Naive thymus-derived CD8-positive, alpha-beta T cell (primary cell): ENCODE results near the gene FIBP. TPM values are rescaled to one million over a fixed set of nuclear protein-coding genes. Genes with fewer than 3 reads are reported as not detected.

Source experiments
- ATAC-seq, 2 donors: fragments of 150-1000 bp; cut with Tn5 transposase in 1 of 2; sonication (Bioruptor Pico), chemical (Tn5 transposase) in 1 of 2; 1 replicate in 1 of 2; 2 replicates in 1 of 2; pipeline ENCODE4 v1.10.0; 2021; ENCODE audit warnings: mild to moderate bottlenecking in 2 of 2, moderate library complexity in 2 of 2
- POLR2A ChIA-PET: fragments of 350-600 bp; sonication (Branson Sonifier 250); formaldehyde crosslinking; loops from one replicate; lab custom pipeline; 2021; ENCODE audit warnings: antibody characterized with exemption; lab: Charles Lee
- DNase-seq, 10 donors: peaks; one replicate each; pipeline versions ENCODE4 v3.0.0 to v3.0.0-alpha.2; 2020 to 2022
- H3K27ac Mint-ChIP-seq, 10 donors: one replicate each; pipeline ENCODE4 v1.8.0; 2020 to 2022; ENCODE audit warnings: mild to moderate bottlenecking in 10 of 10, mixed read lengths in 10 of 10, moderate library complexity in 4 of 10, inconsistent platforms in 1 of 10
- H3K27me3 Mint-ChIP-seq, 5 donors: one replicate each; pipeline ENCODE4 v1.8.0; 2021 to 2022; ENCODE audit warnings: mixed read lengths in 5 of 5
- H3K36me3 Mint-ChIP-seq, 3 donors: one replicate each; pipeline ENCODE4 v1.8.0; 2020 to 2022; ENCODE audit warnings: mixed read lengths in 3 of 3, mild to moderate bottlenecking in 2 of 3, inconsistent platforms in 1 of 3
- H3K4me1 Mint-ChIP-seq, 4 donors: one replicate each; pipeline ENCODE4 v1.8.0; 2021 to 2022; ENCODE audit warnings: mixed read lengths in 4 of 4
- H3K4me3 Mint-ChIP-seq, 10 donors: one replicate each; pipeline ENCODE4 v1.8.0; 2020 to 2022; ENCODE audit warnings: mild to moderate bottlenecking in 10 of 10, mixed read lengths in 10 of 10, moderate library complexity in 6 of 10, inconsistent platforms in 1 of 10
- H3K9me3 Mint-ChIP-seq, 9 donors: one replicate each; pipeline ENCODE4 v1.8.0; 2020 to 2022; ENCODE audit warnings: mixed read lengths in 9 of 9, mild to moderate bottlenecking in 3 of 9, inconsistent platforms in 1 of 9, moderate library complexity in 1 of 9
- polyA plus RNA-seq, 3 donors: library from polyadenylated mRNA; unstranded; fragments of 300-500 nt; fragmentation: Illumina TruSeq; gene quantifications; one replicate each; pipeline ENCODE4 v1.2.3, GENCODE V29; 2021
- total RNA-seq, 8 experiments: library from RNA in 2 of 8; stranded (reverse) in 2 of 8; gene quantifications; one replicate each; pipeline ENCODE4 v1.2.3 and lab custom pipeline; 2021 to 2026

Gene FIBP
- total and polyA plus RNA-seq, 5 experiments from 2014 or later: 33.0 to 97.6 (median 74.9) TPM

GRCh38 chr11:65860278-65861164, 27.8 kb downstream of the FIBP start, which contains the start of gene MUS81:
TSS of gene MUS81 (plus strand) at chr11:65860433. CDS start at chr11:65860754, 321 bp downstream.
- H3K4me1 Mint-ChIP-seq: peaks cover 30 to 45% (median 41%) of the 10 kb centered on the region in 4 donors
- peak within 1 kb of the TSS; percentile 93 to 99 (median 96) for H3K27ac Mint-ChIP-seq
- no peaks in the 10 kb centered on the region for H3K9me3 Mint-ChIP-seq
- ATAC-seq (peak; percentile 41 to 50), DNase-seq (peak; percentile 90 to 98 (median 95))
- peaks cover 0 to 48% (median 8%) of the 10 kb centered on the region in 3 donors for H3K36me3 Mint-ChIP-seq
- H3K4me3 Mint-ChIP-seq: peak within 1 kb of the TSS; percentile 91 to 99 (median 96)
- H3K27me3 Mint-ChIP-seq: no peaks in the 10 kb centered on the region
- POLR2A ChIA-PET: interaction anchor here (0.6 to 12.6 kb wide), 43 partner anchors 11 to 1543 kb away, joined by 3 to 405 read pairs (median 7); partner anchors contain the start of genes BANF1, C11orf68, CCDC85B and CTSW

GRCh38 chr11:65859812-65860277, 28.4 kb downstream of the FIBP start:
- POLR2A ChIA-PET: interaction anchor here (0.6 to 12.6 kb wide), 44 partner anchors 8 to 1542 kb away, joined by 3 to 405 read pairs (median 7); partner anchors contain the start of genes BANF1, C11orf68, CCDC85B and CTSW
- DNase-seq (peak in 1 of 10 donors; percentile 18), ATAC-seq (peak; percentile 0 to 3)
- peak overlapping the region; percentile 93 to 99 (median 96) for H3K27ac Mint-ChIP-seq
- H3K36me3 Mint-ChIP-seq: peaks cover 0 to 47% (median 8%) of the 10 kb centered on the region in 3 donors
- H3K4me1 Mint-ChIP-seq: peaks cover 28 to 50% (median 46%) of the 10 kb centered on the region in 4 donors
- no peaks in the 10 kb centered on the region for H3K27me3 Mint-ChIP-seq
- no peaks in the 10 kb centered on the region for H3K9me3 Mint-ChIP-seq
- H3K4me3 Mint-ChIP-seq: peak overlapping the region; percentile 91 to 99 (median 96)

GRCh38 chr11:65859095-65859811, 29.0 kb downstream of the FIBP start:
- H3K9me3 Mint-ChIP-seq: no peaks in the 10 kb centered on the region
- POLR2A ChIA-PET: interaction anchor here (0.6 to 12.6 kb wide), 46 partner anchors 7 to 1542 kb away, joined by 3 to 405 read pairs (median 6); partner anchors contain the start of genes BANF1, C11orf68, CCDC85B and CTSW
- H3K36me3 Mint-ChIP-seq: peaks cover 4 to 48% (median 11%) of the 10 kb centered on the region in 3 donors
- no peaks in the 10 kb centered on the region for H3K27me3 Mint-ChIP-seq
- peaks cover 33 to 56% (median 52%) of the 10 kb centered on the region in 4 donors for H3K4me1 Mint-ChIP-seq
- H3K4me3 Mint-ChIP-seq: peak overlapping the region; percentile 91 to 99 (median 96)
- peak overlapping the region; percentile 93 to 99 (median 96) for H3K27ac Mint-ChIP-seq
- ATAC-seq (peak; percentile 64 to 65), DNase-seq (peak; percentile 89 to 100 (median 95))

- Mint-ChIP-seq H3K4me1 (peaks cover 31 to 62% (median 57%) of the 10 kb centered on the region in 4 donors), H3K36me3 (peaks cover 4 to 48% (median 14%) of the 10 kb centered on the region in 3 donors), H3K4me3 (peak overlapping the region; percentile 91 to 99 (median 96)), H3K27ac (peak overlapping the region; percentile 67 to 99 (median 96)), H3K27me3 (no peaks in the 10 kb centered on the region), H3K9me3 (no peaks in the 10 kb centered on the region)
- ATAC-seq: no peak
- POLR2A ChIA-PET: interaction anchor here (0.5 to 12.6 kb wide), 40 partner anchors 9 to 1541 kb away, joined by 3 to 405 read pairs (median 5); partner anchors contain the start of genes BANF1, C11orf68, CCDC85B and CTSW
- no peak for DNase-seq
Measured at GRCh38 chr11:65858681-65859087, 29.6 kb downstream of the FIBP start.

- Mint-ChIP-seq H3K27ac (peak within 1 kb of the TSS; percentile 79 to 99 (median 96)), H3K9me3 (no peaks in the 10 kb centered on the region), H3K27me3 (no peaks in the 10 kb centered on the region), H3K4me1 (peaks cover 31 to 66% (median 59%) of the 10 kb centered on the region in 4 donors), H3K4me3 (peak within 1 kb of the TSS; percentile 91 to 99 (median 96)), H3K36me3 (peaks cover 4 to 48% (median 17%) of the 10 kb centered on the region in 3 donors)
- POLR2A ChIA-PET: interaction anchor here (0.5 to 12.6 kb wide), 29 partner anchors 13 to 1628 kb away, joined by 3 to 405 read pairs (median 6); partner anchors contain the start of genes BANF1, C11orf68, CCDC85B and CTSW
- ATAC-seq: peak; percentile 62 to 69
- peak; percentile 90 to 98 (median 96) for DNase-seq
Measured at GRCh38 chr11:65857853-65858680, 30.2 kb downstream of the FIBP start, which contains the start of gene CFL1. TSS of gene CFL1 (minus strand) at chr11:65858180. CDS start at chr11:65858099, 81 bp downstream.

GRCh38 chr11:65857500-65857852, 30.8 kb downstream of the FIBP start:
- POLR2A ChIA-PET: interaction anchor here (0.6 to 12.6 kb wide), 20 partner anchors 9 to 1627 kb away, joined by 3 to 405 read pairs (median 5); partner anchors contain the start of genes BANF1, C11orf68, CCDC85B and CTSW
- Mint-ChIP-seq H3K36me3 (peaks cover 4 to 42% (median 17%) of the 10 kb centered on the region in 3 donors), H3K27me3 (no peaks in the 10 kb centered on the region), H3K4me1 (peaks cover 28 to 63% (median 55%) of the 10 kb centered on the region in 4 donors), H3K4me3 (peak overlapping the region; percentile 61 to 96 (median 92)), H3K27ac (peak overlapping the region in 4 of 10 donors; percentile 43 to 95 (median 94)), H3K9me3 (no peaks in the 10 kb centered on the region)
- ATAC-seq (no peak), DNase-seq (peak; percentile 46 to 82 (median 72))

GRCh38 chr11:65856689-65857499, 31.4 kb downstream of the FIBP start:
- peak; percentile 5 to 11 for ATAC-seq
- peak; percentile 76 to 90 (median 83) for DNase-seq
- Mint-ChIP-seq H3K27ac (peak overlapping the region; percentile 79 to 96 (median 92)), H3K9me3 (no peaks in the 10 kb centered on the region), H3K4me1 (peaks cover 28 to 66% (median 55%) of the 10 kb centered on the region in 4 donors), H3K4me3 (peak overlapping the region; percentile 87 to 96 (median 94)), H3K27me3 (no peaks in the 10 kb centered on the region), H3K36me3 (peaks cover 4 to 44% (median 22%) of the 10 kb centered on the region in 3 donors)
- POLR2A ChIA-PET: interaction anchor here (0.9 to 12.6 kb wide), 10 partner anchors 9 to 242 kb away, joined by 3 to 405 read pairs (median 6); partner anchors contain the start of genes BANF1, CCDC85B, CTSW and EFEMP2

GRCh38 chr11:65855927-65856363, 32.3 kb downstream of the FIBP start:
- no peaks in the 10 kb centered on the region for H3K27me3 Mint-ChIP-seq
- peak overlapping the region; percentile 87 to 96 (median 94) for H3K4me3 Mint-ChIP-seq
- ATAC-seq (no peak), DNase-seq (no peak)
- H3K27ac Mint-ChIP-seq: peak overlapping the region in 9 of 10 donors; percentile 79 to 96 (median 92)
- no peaks in the 10 kb centered on the region for H3K9me3 Mint-ChIP-seq
- POLR2A ChIA-PET: interaction anchor here (1.0 to 12.6 kb wide), 5 partner anchors 8 to 241 kb away, joined by 3 to 405 read pairs (median 5); partner anchors contain the start of genes CCDC85B, CTSW, FIBP and KAT5
- peaks cover 28 to 58% (median 53%) of the 10 kb centered on the region in 4 donors for H3K4me1 Mint-ChIP-seq
- H3K36me3 Mint-ChIP-seq: peaks cover 4 to 45% (median 28%) of the 10 kb centered on the region in 3 donors

- peak overlapping the region in 7 of 10 donors; percentile 47 to 92 (median 75) for H3K27ac Mint-ChIP-seq
- no peak for DNase-seq
- no peaks in the 10 kb centered on the region for H3K9me3 Mint-ChIP-seq
- POLR2A ChIA-PET: interaction anchor here (1.0 to 12.6 kb wide), 2 partner anchors 31 to 143 kb away, joined by 3 to 405 read pairs; partner anchors contain the start of genes CCDC85B, CTSW, FIBP and KAT5
- H3K27me3 Mint-ChIP-seq: no peaks in the 10 kb centered on the region
- H3K4me1 Mint-ChIP-seq: peaks cover 23 to 56% (median 50%) of the 10 kb centered on the region in 4 donors
- H3K36me3 Mint-ChIP-seq: peaks cover 4 to 43% (median 28%) of the 10 kb centered on the region in 3 donors
- no peak for ATAC-seq
- peak overlapping the region; percentile 51 to 96 (median 92) for H3K4me3 Mint-ChIP-seq
Measured at GRCh38 chr11:65854852-65855837, 33.1 kb downstream of the FIBP start.
